ENCODE data around the gene ASB3. TPM values are rescaled to one million over a fixed set of nuclear protein-coding genes. Genes with fewer than 3 reads are reported as not detected.
"Not testable (repeated sequence)": the region's sequence is repeated elsewhere in the genome, so short reads cannot be mapped to it uniquely, and the experiment has no call there.

The ASB3 gene
- polyA plus RNA-seq, 2 of the 4 experiments (the other 2 are of a cell fraction): 13.5 to 35.9 TPM

GRCh38 chr2:53668624-53669026, 118.1 kb downstream of the ASB3 start:
- ChIA-PET CTCF (interaction anchor here (1.2 kb wide), 1 partner anchor 9 kb away, joined by 3 read pairs; no protein-coding TSS in a partner anchor), POLR2A (no interaction called here)
- no peak for FAIRE-seq
- no peak for TF ChIP-seq E2F6 (IDR thresholded peaks at IDR 0.05; ENCODE audit: borderline replicate concordance, low read depth)
- no peak for TF ChIP-seq MAZ (IDR thresholded peaks at IDR 0.05; ENCODE audit: borderline replicate concordance, low read depth, low read length)
- no peak for TF ChIP-seq JUNB (IDR thresholded peaks at IDR 0.05)
- no peak for TF ChIP-seq CHD2 (IDR thresholded peaks at IDR 0.05; ENCODE audit: low read length, partially characterized antibody)
- no peak for TF ChIP-seq REST (IDR thresholded peaks at IDR 0.05)
- no peak for TF ChIP-seq ZC3H11A (IDR thresholded peaks at IDR 0.05)
- TF ChIP-seq MYC (IDR thresholded peaks at IDR 0.05; ENCODE audit: borderline replicate concordance, low read length): no peak
- TF ChIP-seq KDM5A (IDR thresholded peaks at IDR 0.05): no peak
- TF ChIP-seq FOXS1 (CRISPR knock-in tag; IDR thresholded peaks at IDR 0.05): no peak
- no peak for TF ChIP-seq ESRRA (IDR thresholded peaks at IDR 0.05; ENCODE audit: borderline replicate concordance, low read length)
- H3K9me3 ChIP-seq: no peaks in the 10 kb centered on the region
- H3K4me2 ChIP-seq: no peak overlapping the region
- no peak overlapping the region for H3K4me3 ChIP-seq
- no peak for DNase-seq (ENCODE audit: low read depth in 1 of 2, low spot score in 1 of 2)
- ATAC-seq: no peak
- H3K4me1 ChIP-seq: no peaks in the 10 kb centered on the region
- WGBS (ENCODE audit: missing lambda C conversion rate): 81% methylated on average over 3 of the region's 3 CpGs
- no peak overlapping the region for H3K27ac ChIP-seq

DNA sequence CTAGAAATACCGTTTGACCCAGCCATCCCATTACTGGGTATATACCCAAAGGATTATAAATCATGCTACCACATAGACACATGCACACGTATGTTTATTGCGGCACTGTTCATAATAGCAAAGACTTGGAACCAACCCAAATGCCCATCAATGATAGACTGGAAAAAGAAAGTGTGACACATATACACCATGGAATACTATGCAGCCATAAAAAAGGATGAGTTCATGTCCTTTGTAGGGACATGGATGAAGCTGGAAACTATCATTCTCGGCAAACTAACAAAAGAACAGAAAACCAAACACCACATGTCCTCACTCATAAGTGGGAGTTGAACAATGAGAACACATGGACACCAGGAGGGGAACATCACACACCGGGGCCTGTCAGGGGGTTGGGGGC, 119.6 kb downstream of the ASB3 start:
- CTCF ChIA-PET; H3K9me3 ChIP-seq; H3K4me1 ChIP-seq; ATAC-seq; H3K27ac ChIP-seq; H3K4me3 ChIP-seq; POLR2A ChIA-PET; FAIRE-seq; DNase-seq (ENCODE audit: low read depth in 1 of 2, low spot score in 1 of 2); H3K4me2 ChIP-seq: not testable (repeated sequence)
- WGBS (ENCODE audit: missing lambda C conversion rate): 85% methylated on average over 5 of the region's 5 CpGs

GRCh38 chr2:53660886-53661285, 125.9 kb downstream of the ASB3 start:
- ChIA-PET CTCF (no interaction called here), POLR2A (no interaction called here)
- DNase-seq (ENCODE audit: low read depth in 1 of 2, low spot score in 1 of 2) (no peak), FAIRE-seq (no peak), ATAC-seq (no peak)
- Histone ChIP-seq H3K4me2 (no peak overlapping the region), H3K9me3 (no peaks in the 10 kb centered on the region), H3K27ac (no peak overlapping the region), H3K4me3 (no peak overlapping the region), H3K4me1 (no peaks in the 10 kb centered on the region)
- 96% methylated on average over 2 of the region's 2 CpGs for WGBS (ENCODE audit: missing lambda C conversion rate)
- TF ChIP-seq EP300 (IDR thresholded peaks at IDR 0.05) (no peak), EHF (CRISPR knock-in tag; IDR thresholded peaks at IDR 0.05) (no peak), RNF2 (IDR thresholded peaks at IDR 0.05; ENCODE audit: borderline replicate concordance, low read depth) (no peak), ZC3H11A (IDR thresholded peaks at IDR 0.05) (no peak), JUN (IDR thresholded peaks at IDR 0.05) (no peak), HOXB5 (CRISPR knock-in tag; IDR thresholded peaks at IDR 0.05) (no peak), HMGXB4 (CRISPR knock-in tag; IDR thresholded peaks at IDR 0.05; ENCODE audit: borderline replicate concordance) (no peak), ZNF302 (CRISPR knock-in tag; IDR thresholded peaks at IDR 0.05) (no peak), EHMT2 (IDR thresholded peaks at IDR 0.05; ENCODE audit: low read depth) (no peak), FOSB (CRISPR knock-in tag; IDR thresholded peaks at IDR 0.05) (no peak), SMC3 (IDR thresholded peaks at IDR 0.05) (no peak)
- TF ChIP-seq, protein P1, sequence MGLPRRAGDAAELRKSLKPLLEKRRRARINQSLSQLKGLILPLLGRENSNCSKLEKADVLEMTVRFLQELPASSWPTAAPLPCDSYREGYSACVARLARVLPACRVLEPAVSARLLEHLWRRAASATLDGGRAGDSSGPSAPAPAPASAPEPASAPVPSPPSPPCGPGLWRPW (IDR thresholded peaks at IDR 0.05): no peak
- TF ChIP-seq, protein P2, sequence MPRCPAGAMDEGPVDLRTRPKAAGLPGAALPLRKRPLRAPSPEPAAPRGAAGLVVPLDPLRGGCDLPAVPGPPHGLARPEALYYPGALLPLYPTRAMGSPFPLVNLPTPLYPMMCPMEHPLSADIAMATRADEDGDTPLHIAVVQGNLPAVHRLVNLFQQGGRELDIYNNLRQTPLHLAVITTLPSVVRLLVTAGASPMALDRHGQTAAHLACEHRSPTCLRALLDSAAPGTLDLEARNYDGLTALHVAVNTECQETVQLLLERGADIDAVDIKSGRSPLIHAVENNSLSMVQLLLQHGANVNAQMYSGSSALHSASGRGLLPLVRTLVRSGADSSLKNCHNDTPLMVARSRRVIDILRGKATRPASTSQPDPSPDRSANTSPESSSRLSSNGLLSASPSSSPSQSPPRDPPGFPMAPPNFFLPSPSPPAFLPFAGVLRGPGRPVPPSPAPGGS (IDR thresholded peaks at IDR 0.05): no peak
- TF ChIP-seq, protein P3, sequence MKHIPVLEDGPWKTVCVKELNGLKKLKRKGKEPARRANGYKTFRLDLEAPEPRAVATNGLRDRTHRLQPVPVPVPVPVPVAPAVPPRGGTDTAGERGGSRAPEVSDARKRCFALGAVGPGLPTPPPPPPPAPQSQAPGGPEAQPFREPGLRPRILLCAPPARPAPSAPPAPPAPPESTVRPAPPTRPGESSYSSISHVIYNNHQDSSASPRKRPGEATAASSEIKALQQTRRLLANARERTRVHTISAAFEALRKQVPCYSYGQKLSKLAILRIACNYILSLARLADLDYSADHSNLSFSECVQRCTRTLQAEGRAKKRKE (CRISPR knock-in tag; IDR thresholded peaks at IDR 0.05; ENCODE audit: low read depth): no peak
- TF ChIP-seq, protein P4, sequence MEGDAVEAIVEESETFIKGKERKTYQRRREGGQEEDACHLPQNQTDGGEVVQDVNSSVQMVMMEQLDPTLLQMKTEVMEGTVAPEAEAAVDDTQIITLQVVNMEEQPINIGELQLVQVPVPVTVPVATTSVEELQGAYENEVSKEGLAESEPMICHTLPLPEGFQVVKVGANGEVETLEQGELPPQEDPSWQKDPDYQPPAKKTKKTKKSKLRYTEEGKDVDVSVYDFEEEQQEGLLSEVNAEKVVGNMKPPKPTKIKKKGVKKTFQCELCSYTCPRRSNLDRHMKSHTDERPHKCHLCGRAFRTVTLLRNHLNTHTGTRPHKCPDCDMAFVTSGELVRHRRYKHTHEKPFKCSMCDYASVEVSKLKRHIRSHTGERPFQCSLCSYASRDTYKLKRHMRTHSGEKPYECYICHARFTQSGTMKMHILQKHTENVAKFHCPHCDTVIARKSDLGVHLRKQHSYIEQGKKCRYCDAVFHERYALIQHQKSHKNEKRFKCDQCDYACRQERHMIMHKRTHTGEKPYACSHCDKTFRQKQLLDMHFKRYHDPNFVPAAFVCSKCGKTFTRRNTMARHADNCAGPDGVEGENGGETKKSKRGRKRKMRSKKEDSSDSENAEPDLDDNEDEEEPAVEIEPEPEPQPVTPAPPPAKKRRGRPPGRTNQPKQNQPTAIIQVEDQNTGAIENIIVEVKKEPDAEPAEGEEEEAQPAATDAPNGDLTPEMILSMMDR (IDR thresholded peaks at IDR 0.05): no peak
